Measurements from ENCODE around the gene C19orf47.

C19orf47 gene

GRCh38 chr19:40279761-40280607 lies 68.2 kb downstream of the C19orf47 start:
- DNase-seq: peak; percentile 19

- DNase-seq: no peak
Observed at GRCh38 chr19:40279120-40279551, 69.1 kb downstream of the C19orf47 start.

GRCh38 chr19:40278361-40279035 lies 69.7 kb downstream of the C19orf47 start:
- DNase-seq: no peak

- no peak for DNase-seq
Observed at GRCh38 chr19:40277356-40278059, 70.7 kb downstream of the C19orf47 start.

GRCh38 chr19:40274585-40275544 lies 73.3 kb downstream of the C19orf47 start:
- peak; percentile 20 for DNase-seq

- no peak for DNase-seq
Observed at GRCh38 chr19:40273469-40274360, 74.5 kb downstream of the C19orf47 start.

GRCh38 chr19:40272261-40272660 lies 75.9 kb downstream of the C19orf47 start:
- DNase-seq: no peak

- DNase-seq: no peak
Observed at GRCh38 chr19:40271706-40272105, 76.5 kb downstream of the C19orf47 start.

GRCh38 chr19:40270362-40271089 lies 77.7 kb downstream of the C19orf47 start:
- no peak for DNase-seq
